B cell (primary cell): ENCODE results near the gene OXSR1.

Experiments used
- EZH2 ChIP-seq: IDR thresholded peaks from 2 replicates; pipeline ENCODE4 v1.6.1; 2012; ENCODE audit warnings: borderline replicate concordance, low read depth, mild to moderate bottlenecking, moderate library complexity, low read length; ENCODE audit not compliant: insufficient read depth, poor library complexity, severe bottlenecking
- TF ChIP-seq, protein P1 (sequence below): fragments of 200-600 bp; IDR thresholded peaks from one replicate; pipeline ENCODE4 v1.8.0; 2022; ENCODE audit warnings: antibody characterized with exemption, mild to moderate bottlenecking

DNA sequence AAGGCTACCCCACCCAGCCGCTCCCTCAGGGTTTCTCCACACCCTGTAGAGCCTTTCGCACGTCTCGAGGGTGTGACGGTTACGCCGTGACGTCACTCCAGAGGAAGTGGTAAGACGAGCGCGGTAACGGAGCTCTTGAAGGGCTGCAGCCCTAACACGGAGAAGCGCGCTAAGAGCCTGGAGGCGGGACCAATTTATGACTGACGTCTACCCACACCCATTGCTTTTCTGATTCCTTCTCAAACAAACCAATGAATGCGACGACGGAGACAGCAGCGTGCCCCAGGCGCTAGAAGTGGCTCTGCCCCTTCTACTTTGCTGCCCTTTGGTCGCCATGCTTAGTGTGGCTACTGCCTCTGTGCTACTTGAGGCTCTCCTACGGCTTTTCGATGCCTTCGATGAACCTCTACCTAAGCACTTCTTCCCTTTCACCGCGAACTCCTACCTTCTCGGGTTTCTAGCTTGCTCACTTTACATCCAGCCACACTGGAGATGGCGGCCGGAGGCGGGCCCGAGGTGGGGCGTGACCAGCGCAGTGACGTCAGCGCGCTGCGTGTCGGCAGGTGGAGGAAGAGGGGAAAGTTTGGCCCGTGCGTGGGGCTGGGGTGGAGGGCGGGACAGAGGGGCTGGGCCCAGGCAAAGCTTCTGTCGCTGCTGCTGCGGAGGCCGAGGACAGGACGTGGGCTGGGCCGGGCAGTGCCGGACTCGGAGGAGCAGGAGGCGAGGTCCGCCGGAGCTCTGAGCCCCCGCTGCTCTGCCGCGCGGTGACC lies at the start of gene OXSR1:
- TF ChIP-seq, protein P1, sequence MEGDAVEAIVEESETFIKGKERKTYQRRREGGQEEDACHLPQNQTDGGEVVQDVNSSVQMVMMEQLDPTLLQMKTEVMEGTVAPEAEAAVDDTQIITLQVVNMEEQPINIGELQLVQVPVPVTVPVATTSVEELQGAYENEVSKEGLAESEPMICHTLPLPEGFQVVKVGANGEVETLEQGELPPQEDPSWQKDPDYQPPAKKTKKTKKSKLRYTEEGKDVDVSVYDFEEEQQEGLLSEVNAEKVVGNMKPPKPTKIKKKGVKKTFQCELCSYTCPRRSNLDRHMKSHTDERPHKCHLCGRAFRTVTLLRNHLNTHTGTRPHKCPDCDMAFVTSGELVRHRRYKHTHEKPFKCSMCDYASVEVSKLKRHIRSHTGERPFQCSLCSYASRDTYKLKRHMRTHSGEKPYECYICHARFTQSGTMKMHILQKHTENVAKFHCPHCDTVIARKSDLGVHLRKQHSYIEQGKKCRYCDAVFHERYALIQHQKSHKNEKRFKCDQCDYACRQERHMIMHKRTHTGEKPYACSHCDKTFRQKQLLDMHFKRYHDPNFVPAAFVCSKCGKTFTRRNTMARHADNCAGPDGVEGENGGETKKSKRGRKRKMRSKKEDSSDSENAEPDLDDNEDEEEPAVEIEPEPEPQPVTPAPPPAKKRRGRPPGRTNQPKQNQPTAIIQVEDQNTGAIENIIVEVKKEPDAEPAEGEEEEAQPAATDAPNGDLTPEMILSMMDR, result no peak
- no peak for TF ChIP-seq EZH2
